Upper lobe of right lung (tissue), 1 donor: ENCODE results near the gene LRRC8B. TPM values are rescaled to one million over a fixed set of nuclear protein-coding genes. Genes with fewer than 3 reads are reported as not detected.

Experiments
- ATAC-seq: fragments of 200-7000 bp; cut with Tn5 transposase; one replicate; pipeline ENCODE4 v1.9.1; 2020; ENCODE audit warnings: mild to moderate bottlenecking, moderate library complexity
- DNase-seq: peaks from one replicate; pipeline ENCODE4 v3.0.0-alpha.2; 2020
- H3K27ac ChIP-seq: fragments of 200-600 bp; one replicate; pipeline ENCODE4 v1.8.0; 2022
- H3K27me3 ChIP-seq: fragments of 200-600 bp; one replicate; pipeline ENCODE4 v1.8.0; 2022; ENCODE audit warnings: mild to moderate bottlenecking
- H3K36me3 ChIP-seq: fragments of 200-600 bp; one replicate; pipeline ENCODE4 v1.8.0; 2022
- H3K4me1 ChIP-seq: fragments of 200-600 bp; one replicate; pipeline ENCODE4 v1.8.0; 2022
- H3K4me3 ChIP-seq: fragments of 200-600 bp; one replicate; pipeline ENCODE4 v1.8.0; 2022; ENCODE audit warnings: mild to moderate bottlenecking
- H3K9me3 ChIP-seq: fragments of 200-600 bp; one replicate; pipeline ENCODE4 v1.8.0; 2022
- CTCF ChIP-seq: fragments of 200-600 bp; IDR thresholded peaks from one replicate; pipeline ENCODE4 v1.8.0; 2022; ENCODE audit warnings: antibody characterized with exemption
- intact Hi-C: fragments of 100-400 bp; cut with DNase I; formaldehyde crosslinking; loops from one replicate; pipeline ENCODE4 v1.11.0; 2022
- total RNA-seq: library from RNA; stranded (reverse); fragmentation: NEBNext Ultra II Directional; extraction: Animal tissue kit (Norgen Biotek cat#: 25700); gene quantifications from one replicate; pipeline ENCODE4 v1.2.1, GENCODE V29; 2021
- donor health status: DM: no; HTN: yes; CAD: no; lungs with severe emphysema.

LRRC8B gene
- total RNA-seq, 1 donor from 2014 or later = 22.3 TPM

- Histone ChIP-seq H3K27ac (peak overlapping the region; percentile 88), H3K27me3 (no peaks in the 10 kb centered on the region), H3K4me1 (peaks cover 9% of the 10 kb centered on the region), H3K9me3 (no peaks in the 10 kb centered on the region), H3K36me3 (no peaks in the 10 kb centered on the region), H3K4me3 (peak overlapping the region; percentile 93)
- ATAC-seq = no peak
- TF ChIP-seq CTCF = no peak
- intact Hi-C loops = loop anchor here (5.0 kb wide), 1 partner anchor 130 kb away; no protein-coding TSS in a partner anchor
- DNase-seq = no peak
Measured at GRCh38 chr1:89631816-89632656, 107.4 kb downstream of the LRRC8B start.

GRCh38 chr1:89632657-89633247, 108.1 kb downstream of the LRRC8B start, which contains the start of gene LRRC8C:
TSS of gene LRRC8C (plus strand) at chr1:89633120. CDS start at chr1:89686474, 53,354 bp downstream.
- no peaks in the 10 kb centered on the region for H3K27me3 ChIP-seq
- H3K4me3 ChIP-seq = peak within 1 kb of the TSS; percentile 93
- peak within 1 kb of the TSS; percentile 88 for H3K27ac ChIP-seq
- ATAC-seq (peak; percentile 98), DNase-seq (peak; percentile 93)
- no peaks in the 10 kb centered on the region for H3K36me3 ChIP-seq
- no peaks in the 10 kb centered on the region for H3K9me3 ChIP-seq
- intact Hi-C loops = loop anchor here (5.0 kb wide), 1 partner anchor 130 kb away; no protein-coding TSS in a partner anchor
- peaks cover 9% of the 10 kb centered on the region for H3K4me1 ChIP-seq
- TF ChIP-seq CTCF = peak; percentile 30

- H3K27me3 ChIP-seq = no peaks in the 10 kb centered on the region
- TF ChIP-seq CTCF = no peak
Measured at GRCh38 chr1:89633248-89633799, 108.7 kb downstream of the LRRC8B start.

GRCh38 chr1:89633800-89634625, 109.4 kb downstream of the LRRC8B start:
- H3K4me3 ChIP-seq = peak overlapping the region; percentile 93
- ATAC-seq = no peak
- peaks cover 9% of the 10 kb centered on the region for H3K4me1 ChIP-seq
- no peaks in the 10 kb centered on the region for H3K36me3 ChIP-seq
- peak overlapping the region; percentile 88 for H3K27ac ChIP-seq
- no peak for DNase-seq
- no peak for TF ChIP-seq CTCF
- H3K9me3 ChIP-seq = no peaks in the 10 kb centered on the region
- H3K27me3 ChIP-seq = no peaks in the 10 kb centered on the region
- intact Hi-C loops = loop anchor here (5.0 kb wide), 1 partner anchor 128 kb away; no protein-coding TSS in a partner anchor

More at GRCh38 chr1:89633248-89633799, 108.7 kb downstream of the LRRC8B start:
- Histone ChIP-seq H3K36me3 (no peaks in the 10 kb centered on the region), H3K4me1 (peaks cover 9% of the 10 kb centered on the region), H3K9me3 (no peaks in the 10 kb centered on the region), H3K27ac (peak overlapping the region; percentile 88), H3K4me3 (peak overlapping the region; percentile 93)
- DNase-seq = peak; percentile 81
- intact Hi-C loops = loop anchor here (5.0 kb wide), 1 partner anchor 129 kb away; no protein-coding TSS in a partner anchor
- ATAC-seq = peak; percentile 78
